Ishikawa (cell line): ENCODE results near the gene CACNA2D3.

Source experiments
- CEBPB ChIP-seq: IDR thresholded peaks from 2 replicates; pipeline ENCODE4 v1.6.1; 2012
- EP300 ChIP-seq: IDR thresholded peaks from 2 replicates; pipeline ENCODE4 v1.6.1; 2012; ENCODE audit warnings: borderline replicate concordance
- RAD21 ChIP-seq: IDR thresholded peaks from 2 replicates; pipeline ENCODE4 v1.6.1; 2012; ENCODE audit warnings: low read depth
- TAF1 ChIP-seq: IDR thresholded peaks from 2 replicates; pipeline ENCODE4 v1.6.1; 2012; ENCODE audit warnings: low read depth, mild to moderate bottlenecking
- YY1 ChIP-seq: IDR thresholded peaks from 2 replicates; pipeline ENCODE4 v1.6.1; 2012; ENCODE audit warnings: low read depth
- ZBTB7A ChIP-seq: IDR thresholded peaks from 2 replicates; pipeline ENCODE4 v1.6.1; 2012; ENCODE audit warnings: low read depth
- TF ChIP-seq, protein P1 (sequence below): IDR thresholded peaks from 2 replicates; pipeline ENCODE4 v1.6.1; 2012

- TF ChIP-seq TAF1 (no peak), CEBPB (no peak), RAD21 (no peak), EP300 (no peak), YY1 (no peak), ZBTB7A (no peak)
- TF ChIP-seq, protein P1, sequence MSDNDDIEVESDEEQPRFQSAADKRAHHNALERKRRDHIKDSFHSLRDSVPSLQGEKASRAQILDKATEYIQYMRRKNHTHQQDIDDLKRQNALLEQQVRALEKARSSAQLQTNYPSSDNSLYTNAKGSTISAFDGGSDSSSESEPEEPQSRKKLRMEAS, result no peak
Measured at GRCh38 chr3:54171951-54172350, 49.6 kb downstream of the CACNA2D3 start.
